ENCODE data around the gene EZR.
"Not testable (repeated sequence)": the region's sequence is repeated elsewhere in the genome, so short reads cannot be mapped to it uniquely, and the experiment has no call there.

GRCh38 chr6:158838790-158839189, 19.6 kb upstream of the EZR start:
- TF ChIP-seq CTCF (IDR thresholded peaks at IDR 0.05); REST (IDR thresholded peaks at IDR 0.05; ENCODE audit: insufficient read depth in 1 of 2, low read depth in 2 of 2, low read length in 1 of 2): not testable (repeated sequence)
